CD14-positive monocyte (primary cell): ENCODE measurements around the gene SPARC. TPM values are rescaled to one million over a fixed set of nuclear protein-coding genes. Genes with fewer than 3 reads are reported as not detected.

Experiments used
- DNase-seq, 3 donors: peaks; one replicate each; pipeline ENCODE4 v3.0.0-alpha.2; 2011 to 2022
- H2AFZ ChIP-seq: 2 replicates; pipeline ENCODE4 v1.6.0; 2012; ENCODE audit warnings: mild to moderate bottlenecking, low read depth, low read length, inconsistent platforms; ENCODE audit not compliant: insufficient read depth, poor library complexity, severe bottlenecking
- H3K27ac ChIP-seq, 2 donors: 1 replicate in 1 of 2; 2 replicates in 1 of 2; pipeline ENCODE4 v1.5.1; 2012 to 2013; ENCODE audit warnings: low read length in 2 of 2, control low read depth in 1 of 2, inconsistent platforms in 1 of 2, low read depth in 1 of 2, mild to moderate bottlenecking in 1 of 2
- H3K27me3 ChIP-seq, 2 donors: one replicate each; pipeline versions ENCODE4 v1.6.0 to v1.6.1; 2011 to 2013; ENCODE audit warnings: low read length in 2 of 2; ENCODE audit not compliant: control insufficient read depth in 2 of 2, insufficient read depth in 2 of 2
- H3K36me3 ChIP-seq, 2 donors: replicated peaks in 1 of 2; 1 replicate in 1 of 2; 2 replicates in 1 of 2; pipeline versions ENCODE4 v1.5.1 to v1.6.1; 2012 to 2013; ENCODE audit warnings: low read length in 2 of 2, control low read depth in 1 of 2, inconsistent platforms in 1 of 2, mild to moderate bottlenecking in 1 of 2; ENCODE audit not compliant: insufficient read depth in 2 of 2, control insufficient read depth in 1 of 2
- H3K4me1 ChIP-seq, 2 donors: 1 replicate in 1 of 2; 2 replicates in 1 of 2; pipeline versions ENCODE4 v1.5.1 to v1.6.1; 2012 to 2013; ENCODE audit warnings: low read length in 2 of 2, control low read depth in 1 of 2, inconsistent platforms in 1 of 2, mild to moderate bottlenecking in 1 of 2, moderate library complexity in 1 of 2; ENCODE audit not compliant: insufficient read depth in 2 of 2, control insufficient read depth in 1 of 2
- H3K4me2 ChIP-seq: replicated peaks from 2 replicates; pipeline ENCODE3; 2012; ENCODE audit warnings: low read length, moderate library complexity, mild to moderate bottlenecking; ENCODE audit not compliant: poor library complexity, severe bottlenecking; ENCODE audit errors: extremely low read depth
- H3K4me3 ChIP-seq, 3 experiments: fragments of 200-600 bp in 1 of 3; sonication (generic) in 1 of 3; replicated peaks in 1 of 3; 1 replicate in 2 of 3; 2 replicates in 1 of 3; pipeline ENCODE4 v1.5.1; 2011 to 2013; ENCODE audit warnings: low read length in 3 of 3, mild to moderate bottlenecking in 3 of 3, control low read depth in 2 of 3, low read depth in 2 of 3, inconsistent platforms in 1 of 3, moderate library complexity in 1 of 3
- H3K79me2 ChIP-seq: 2 replicates; pipeline ENCODE4 v1.6.0; 2012; ENCODE audit warnings: mild to moderate bottlenecking, control low read depth, inconsistent platforms, low read length, moderate library complexity; ENCODE audit not compliant: insufficient read depth
- H3K9ac ChIP-seq: 2 replicates; pipeline ENCODE4 v1.6.0; 2017; ENCODE audit warnings: low read length, mild to moderate bottlenecking; ENCODE audit not compliant: insufficient read depth, poor library complexity, severe bottlenecking
- H3K9me3 ChIP-seq, 2 donors: replicated peaks in 1 of 2; 1 replicate in 1 of 2; 2 replicates in 1 of 2; pipeline versions ENCODE4 v1.5.1 to v1.6.1; 2012 to 2013; ENCODE audit warnings: low read length in 2 of 2, control low read depth in 1 of 2; ENCODE audit not compliant: control insufficient read depth in 1 of 2, insufficient read depth in 1 of 2
- H4K20me1 ChIP-seq: 2 replicates; pipeline ENCODE4 v1.6.0; 2012; ENCODE audit warnings: mild to moderate bottlenecking, low read length, control low read depth, moderate library complexity; ENCODE audit not compliant: insufficient read depth
- H3K27ac Mint-ChIP-seq, 7 donors: one replicate each; pipeline ENCODE4 v1.8.0; 2020; ENCODE audit warnings: mild to moderate bottlenecking in 7 of 7, mixed read lengths in 7 of 7, moderate library complexity in 6 of 7, inconsistent platforms in 2 of 7
- H3K27me3 Mint-ChIP-seq, 3 donors: one replicate each; pipeline ENCODE4 v1.8.0; 2021 to 2022; ENCODE audit warnings: low read depth in 3 of 3, mild to moderate bottlenecking in 3 of 3, mixed read lengths in 3 of 3, moderate library complexity in 3 of 3, inconsistent platforms in 1 of 3
- H3K36me3 Mint-ChIP-seq, 2 donors: one replicate each; pipeline ENCODE4 v1.8.0; 2020; ENCODE audit warnings: mixed read lengths in 2 of 2, inconsistent platforms in 1 of 2, mild to moderate bottlenecking in 1 of 2
- H3K4me1 Mint-ChIP-seq: one replicate; pipeline ENCODE4 v1.8.0; 2020; ENCODE audit warnings: mild to moderate bottlenecking, mixed read lengths
- H3K4me3 Mint-ChIP-seq, 2 donors: one replicate each; pipeline ENCODE4 v1.8.0; 2020; ENCODE audit warnings: mild to moderate bottlenecking in 2 of 2, mixed read lengths in 2 of 2, moderate library complexity in 1 of 2
- H3K9me3 Mint-ChIP-seq, 7 donors: one replicate each; pipeline ENCODE4 v1.8.0; 2020 to 2022; ENCODE audit warnings: mixed read lengths in 7 of 7, mild to moderate bottlenecking in 6 of 7, moderate library complexity in 6 of 7, inconsistent platforms in 2 of 7
- WGBS: methylation state at CpG from one replicate; pipeline ENCODE4 v1.1.5; 2013; ENCODE audit warnings: missing lambda C conversion rate; ENCODE audit not compliant: insufficient coverage; 5-methylcytosine and 5-hydroxymethylcytosine counted together
- intact Hi-C, 2 donors: fragments of 100-400 bp; cut with micrococcal nuclease; formaldehyde crosslinking; loops; one replicate each; pipeline versions ENCODE4 v1.15.0 to v1.15.1; 2023
- polyA plus RNA-seq, 3 donors: library from polyadenylated mRNA; depleted of rRNA in 1 of 3; unstranded in 2 of 3; stranded (reverse) in 1 of 3; fragments of 300-500 nt in 2 of 3; fragments of >200 nt in 1 of 3; fragmentation: Illumina TruSeq in 2 of 3; gene quantifications; 1 replicate in 2 of 3; 2 replicates in 1 of 3; pipeline ENCODE4 v1.2.3, GENCODE V29; 2012 to 2021
- TF ChIP-seq, protein P1 (sequence below): fragments of 200-600 bp; IDR thresholded peaks from one replicate; pipeline ENCODE4 v1.8.0; 2022; ENCODE audit warnings: antibody characterized with exemption, mild to moderate bottlenecking

SPARC gene
- polyA plus RNA-seq, 3 donors, result 3.0 to 19.7 (median 10.7) TPM

DNA sequence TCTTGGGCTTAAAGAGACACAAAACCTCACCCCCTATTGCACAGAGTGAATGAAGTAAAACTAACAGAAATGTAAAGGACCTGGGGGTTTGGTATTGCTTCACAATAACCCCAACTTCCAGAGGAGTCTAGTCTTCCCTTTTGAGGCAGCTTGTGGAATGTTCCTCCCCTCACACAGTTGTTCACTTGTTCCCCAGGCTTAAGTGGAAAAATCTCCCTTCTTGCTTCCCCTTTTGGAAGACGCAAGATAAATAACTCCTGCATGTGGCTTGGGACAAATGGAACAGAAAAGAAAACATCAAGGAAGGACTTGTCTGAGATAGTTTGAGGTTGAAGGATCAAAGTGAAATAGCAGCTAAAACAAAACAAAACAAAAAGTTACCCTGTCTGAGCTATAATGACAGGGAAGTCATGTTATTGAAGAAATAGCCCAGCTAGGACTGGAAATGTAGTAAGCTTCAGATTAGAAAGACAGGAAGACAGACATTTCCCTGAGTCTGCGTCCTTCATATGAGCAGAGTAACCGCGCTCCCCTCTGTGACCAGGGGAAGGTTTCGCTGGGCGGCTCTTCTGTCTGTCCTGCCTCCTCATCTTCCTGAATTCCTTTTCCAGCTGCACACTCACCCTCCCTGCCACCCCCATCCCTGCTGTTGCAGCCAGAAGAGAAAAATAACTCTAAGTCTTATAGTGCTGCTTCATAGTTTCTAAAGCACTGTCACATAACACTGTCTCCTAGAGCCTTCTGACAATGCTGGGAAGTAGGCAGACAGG lies 8.8 kb downstream of the SPARC start:
- Mint-ChIP-seq H3K27ac (peak overlapping the region; percentile 29 to 85 (median 52)), H3K4me1 (peaks cover 66% of the 10 kb centered on the region), H3K4me3 (peak overlapping the region; percentile 18 to 74), H3K36me3 (peaks cover 1 to 4% of the 10 kb centered on the region in 2 donors), H3K9me3 (peaks cover 0 to 3% (median 0%) of the 10 kb centered on the region in 7 donors), H3K27me3 (peaks cover 0 to 5% (median 0%) of the 10 kb centered on the region in 3 donors)
- Histone ChIP-seq H3K9me3 (no peaks in the 10 kb centered on the region), H3K4me3 (peak overlapping the region in 1 of 3 experiments; percentile 33), H3K9ac (no peak overlapping the region), H3K79me2 (no peaks in the 10 kb centered on the region), H3K4me1 (peaks cover 57 to 61% of the 10 kb centered on the region in 2 donors), H3K36me3 (no peaks in the 10 kb centered on the region), H4K20me1 (no peaks in the 10 kb centered on the region), H2AFZ (peak overlapping the region; percentile 29), H3K27ac (peak overlapping the region in 1 of 2 donors; percentile 60), H3K27me3 (no peaks in the 10 kb centered on the region), H3K4me2 (peak overlapping the region; percentile 49)
- peak in 2 of 3 donors; percentile 36 to 45 for DNase-seq
- intact Hi-C loops, result no loop called here
- TF ChIP-seq, protein P1, sequence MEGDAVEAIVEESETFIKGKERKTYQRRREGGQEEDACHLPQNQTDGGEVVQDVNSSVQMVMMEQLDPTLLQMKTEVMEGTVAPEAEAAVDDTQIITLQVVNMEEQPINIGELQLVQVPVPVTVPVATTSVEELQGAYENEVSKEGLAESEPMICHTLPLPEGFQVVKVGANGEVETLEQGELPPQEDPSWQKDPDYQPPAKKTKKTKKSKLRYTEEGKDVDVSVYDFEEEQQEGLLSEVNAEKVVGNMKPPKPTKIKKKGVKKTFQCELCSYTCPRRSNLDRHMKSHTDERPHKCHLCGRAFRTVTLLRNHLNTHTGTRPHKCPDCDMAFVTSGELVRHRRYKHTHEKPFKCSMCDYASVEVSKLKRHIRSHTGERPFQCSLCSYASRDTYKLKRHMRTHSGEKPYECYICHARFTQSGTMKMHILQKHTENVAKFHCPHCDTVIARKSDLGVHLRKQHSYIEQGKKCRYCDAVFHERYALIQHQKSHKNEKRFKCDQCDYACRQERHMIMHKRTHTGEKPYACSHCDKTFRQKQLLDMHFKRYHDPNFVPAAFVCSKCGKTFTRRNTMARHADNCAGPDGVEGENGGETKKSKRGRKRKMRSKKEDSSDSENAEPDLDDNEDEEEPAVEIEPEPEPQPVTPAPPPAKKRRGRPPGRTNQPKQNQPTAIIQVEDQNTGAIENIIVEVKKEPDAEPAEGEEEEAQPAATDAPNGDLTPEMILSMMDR, result no peak
- WGBS, result 0% methylated on average over 4 of the region's 6 CpGs

DNA sequence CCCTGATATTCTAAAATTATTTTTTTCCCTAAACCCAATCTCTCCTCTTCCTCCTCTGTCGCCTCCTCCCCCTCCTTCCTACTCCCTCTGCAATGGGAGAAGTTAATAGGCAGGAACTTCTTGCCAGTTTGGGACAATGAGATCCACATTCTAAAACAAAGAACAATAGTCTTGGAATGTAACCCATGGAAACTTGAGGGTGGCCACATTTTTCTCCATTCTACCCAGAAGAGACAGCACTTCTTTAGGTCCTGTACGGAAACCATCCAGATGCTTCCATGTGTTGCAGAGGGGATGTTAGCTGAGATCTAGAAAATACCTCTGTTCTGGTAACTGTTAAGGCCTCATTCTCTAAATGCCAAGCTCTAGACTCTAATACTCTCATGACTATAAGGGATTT lies 10.0 kb downstream of the SPARC start:
- Histone ChIP-seq H3K4me3 (no peak overlapping the region), H2AFZ (no peak overlapping the region), H3K27me3 (no peaks in the 10 kb centered on the region), H3K36me3 (no peaks in the 10 kb centered on the region), H3K4me1 (peaks cover 68 to 69% of the 10 kb centered on the region in 2 donors), H3K27ac (peak overlapping the region in 1 of 2 donors; percentile 85), H3K79me2 (no peaks in the 10 kb centered on the region), H4K20me1 (no peaks in the 10 kb centered on the region), H3K9me3 (no peaks in the 10 kb centered on the region), H3K4me2 (no peak overlapping the region), H3K9ac (no peak overlapping the region)
- WGBS, result no CpG with 5 or more reads among the region's 2 CpGs
- DNase-seq, result no peak
- Mint-ChIP-seq H3K9me3 (peaks cover 0 to 3% (median 0%) of the 10 kb centered on the region in 7 donors), H3K27me3 (peaks cover 0 to 4% (median 0%) of the 10 kb centered on the region in 3 donors), H3K36me3 (peaks cover 1 to 4% of the 10 kb centered on the region in 2 donors), H3K4me1 (peaks cover 71% of the 10 kb centered on the region), H3K27ac (peak overlapping the region in 2 of 7 donors; percentile 39 to 93), H3K4me3 (no peak overlapping the region)
- intact Hi-C loops, result no loop called here
- TF ChIP-seq, protein P1, result no peak
